Calu3 (cell line): ENCODE measurements around the gene C2CD4D. TPM values are rescaled to one million over a fixed set of nuclear protein-coding genes. Genes with fewer than 3 reads are reported as not detected.

ENCODE experiments used
- BruUV-seq: library from RNA; stranded (reverse); fragments of 400-500 nt; replicated peaks from 2 replicates; lab custom pipeline; 2021; lab: Mats Ljungman, UMichigan
- CTCF ChIA-PET: fragments of 300-600 bp; sonication (Branson Sonifier 250); formaldehyde crosslinking; loops from one replicate; lab custom pipeline; 2022; ENCODE audit warnings: antibody characterized with exemption; lab: Charles Lee
- DNase-seq: peaks from one replicate; pipeline ENCODE4 v3.0.0; 2022
- H3K27ac Mint-ChIP-seq: one replicate; pipeline ENCODE4 v1.8.0; 2022; ENCODE audit warnings: mixed read lengths; ENCODE audit not compliant: unreplicated experiment
- H3K27me3 Mint-ChIP-seq: one replicate; pipeline ENCODE4 v1.8.0; 2022; ENCODE audit warnings: mixed read lengths; ENCODE audit not compliant: unreplicated experiment
- H3K36me3 Mint-ChIP-seq: one replicate; pipeline ENCODE4 v1.8.0; 2022; ENCODE audit warnings: mild to moderate bottlenecking, moderate library complexity, mixed read lengths; ENCODE audit not compliant: insufficient read depth, unreplicated experiment
- H3K4me1 Mint-ChIP-seq: one replicate; pipeline ENCODE4 v1.8.0; 2022; ENCODE audit warnings: mild to moderate bottlenecking, low read depth, mixed read lengths; ENCODE audit not compliant: unreplicated experiment
- H3K4me3 Mint-ChIP-seq: one replicate; pipeline ENCODE4 v1.8.0; 2022; ENCODE audit warnings: mild to moderate bottlenecking, low read depth, moderate library complexity, mixed read lengths; ENCODE audit not compliant: unreplicated experiment
- H3K9me3 Mint-ChIP-seq: one replicate; pipeline ENCODE4 v1.8.0; 2022; ENCODE audit warnings: low read depth, mixed read lengths; ENCODE audit not compliant: unreplicated experiment
- CTCF ChIP-seq: fragments of 200-600 bp; IDR thresholded peaks from one replicate; pipeline ENCODE4 v1.8.0; 2022; ENCODE audit warnings: antibody characterized with exemption; ENCODE audit not compliant: unreplicated experiment
- intact Hi-C: fragments of 100-400 bp; cut with micrococcal nuclease; formaldehyde crosslinking; loops from one replicate; pipeline ENCODE4 v1.10.0; 2022; ENCODE audit not compliant: unreplicated experiment
- total RNA-seq: library from RNA; stranded (reverse); gene quantifications from 2 replicates; pipeline ENCODE4 v1.2.3, GENCODE V29; 2022

C2CD4D gene
- total RNA-seq, 1 experiment from 2014 or later = 2.5 TPM

- Mint-ChIP-seq H3K9me3 (no peaks in the 10 kb centered on the region), H3K36me3 (peaks cover 34% of the 10 kb centered on the region), H3K4me1 (peaks cover 51% of the 10 kb centered on the region), H3K27ac (peak overlapping the region; percentile 98), H3K27me3 (no peaks in the 10 kb centered on the region), H3K4me3 (peak overlapping the region; percentile 91)
- CTCF ChIA-PET = interaction anchor here (0.5 to 2.5 kb wide), 7 partner anchors 9 to 245 kb away, joined by 3 to 7 read pairs (median 5); no protein-coding TSS in a partner anchor
- intact Hi-C loops = loop anchor here (5.0 to 10.0 kb wide), 3 partner anchors 222 to 644 kb away; partner anchors contain the start of genes PIP5K1A and VPS72
- no peak for DNase-seq
- BruUV-seq = no TSS peak
- TF ChIP-seq CTCF = no peak
These were observed 573 bp downstream of the C2CD4D start for GRCh38 chr1:151839082-151839412.

DNA sequence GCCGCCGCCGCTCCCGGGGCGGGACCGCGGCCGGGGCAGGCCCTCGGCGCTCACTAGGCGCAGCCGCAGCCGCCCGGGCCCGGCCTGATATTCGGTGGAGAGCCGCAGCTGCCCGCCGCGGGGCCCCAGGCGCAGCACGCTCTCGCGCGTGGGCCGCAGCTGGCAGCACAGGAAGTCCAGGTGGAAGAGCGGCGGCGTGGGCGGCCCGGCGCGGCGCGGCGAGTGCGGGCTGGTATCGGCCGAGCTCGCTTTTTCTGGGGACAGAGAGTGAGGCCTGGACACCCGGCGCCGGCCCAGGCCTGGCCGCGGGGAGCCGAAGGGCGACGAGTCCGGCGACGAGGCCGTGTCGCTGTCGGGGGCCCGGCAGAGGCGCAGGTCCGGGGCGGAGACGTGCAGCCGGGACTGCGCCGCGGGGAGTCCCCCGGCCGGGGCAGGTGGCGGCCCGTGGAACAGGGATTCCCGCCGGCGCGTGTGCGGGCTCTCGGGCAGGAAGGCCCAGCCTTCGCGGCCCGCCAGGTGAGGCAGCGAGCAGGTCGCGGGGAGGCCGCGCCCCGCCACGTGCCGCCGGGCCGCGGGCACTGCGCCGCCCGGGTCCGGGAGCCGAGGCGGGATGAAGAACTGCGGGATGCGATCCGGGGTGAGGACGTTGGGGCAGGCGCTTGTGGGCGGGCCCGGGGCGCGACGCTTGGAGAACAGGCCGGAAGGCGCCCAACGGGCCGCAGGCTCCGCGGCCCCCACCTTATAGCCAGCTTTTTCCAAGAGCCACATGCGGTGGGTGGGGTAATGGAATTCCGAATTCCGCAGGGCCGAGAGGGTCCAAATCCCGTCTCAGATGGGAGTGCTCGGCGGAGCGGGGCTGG is 1.2 kb downstream of the C2CD4D start:
- intact Hi-C loops = loop anchor here (5.0 to 10.0 kb wide), 3 partner anchors 221 to 644 kb away; partner anchors contain the start of genes PIP5K1A and VPS72
- H3K36me3 Mint-ChIP-seq = peaks cover 34% of the 10 kb centered on the region
- BruUV-seq = no TSS peak
- H3K27ac Mint-ChIP-seq = peak overlapping the region; percentile 98
- DNase-seq = no peak
- H3K4me3 Mint-ChIP-seq = peak overlapping the region; percentile 91
- TF ChIP-seq CTCF = no peak
- no peaks in the 10 kb centered on the region for H3K9me3 Mint-ChIP-seq
- CTCF ChIA-PET = interaction anchor here (1.4 to 2.5 kb wide), 2 partner anchors 47 to 160 kb away, joined by 3 to 7 read pairs; no protein-coding TSS in a partner anchor
- no peaks in the 10 kb centered on the region for H3K27me3 Mint-ChIP-seq
- peaks cover 54% of the 10 kb centered on the region for H3K4me1 Mint-ChIP-seq

- no peak for DNase-seq
- intact Hi-C loops = loop anchor here (2.0 to 10.0 kb wide), 6 partner anchors 47 to 643 kb away; partner anchors contain the start of genes PIP5K1A, TDRKH, TUFT1 and VPS72
- Mint-ChIP-seq H3K4me3 (no peak overlapping the region), H3K4me1 (peaks cover 60% of the 10 kb centered on the region), H3K9me3 (no peaks in the 10 kb centered on the region), H3K27ac (peak overlapping the region; percentile 78), H3K27me3 (no peaks in the 10 kb centered on the region), H3K36me3 (peaks cover 34% of the 10 kb centered on the region)
- no peak for TF ChIP-seq CTCF
- BruUV-seq = no TSS peak
- CTCF ChIA-PET = no interaction called here
These were observed 1.8 kb downstream of the C2CD4D start for GRCh38 chr1:151837884-151838221.

GRCh38 chr1:151837197-151837596 is 2.4 kb downstream of the C2CD4D start:
- no TSS peak for BruUV-seq

More at GRCh38 chr1:151837197-151837596, 2.4 kb downstream of the C2CD4D start:
- peaks cover 34% of the 10 kb centered on the region for H3K36me3 Mint-ChIP-seq
- H3K27ac Mint-ChIP-seq = peak overlapping the region; percentile 78
- CTCF ChIA-PET = interaction anchor here (0.6 to 1.7 kb wide), 17 partner anchors 9 to 526 kb away, joined by 3 to 12 read pairs (median 4); partner anchors contain the start of genes MRPL9 and TUFT1
- H3K4me3 Mint-ChIP-seq = no peak overlapping the region
- TF ChIP-seq CTCF = no peak
- no peaks in the 10 kb centered on the region for H3K9me3 Mint-ChIP-seq
- no peak for DNase-seq
- H3K4me1 Mint-ChIP-seq = peaks cover 67% of the 10 kb centered on the region
- intact Hi-C loops = loop anchor here (2.0 to 10.0 kb wide), 6 partner anchors 46 to 642 kb away; partner anchors contain the start of genes PIP5K1A, TDRKH, TUFT1 and VPS72
- H3K27me3 Mint-ChIP-seq = no peaks in the 10 kb centered on the region
